Activated T-helper 17 cell treated with anti-CD3 and anti-CD28 coated beads, Interleukin-2, amount 50 U/mL, for 72 hours (primary cell): Measurements from ENCODE around the gene C16orf82. TPM values are rescaled to one million over a fixed set of nuclear protein-coding genes. Genes with fewer than 3 reads are reported as not detected.
"Not testable (repeated sequence)": the region's sequence is repeated elsewhere in the genome, so short reads cannot be mapped to it uniquely, and the experiment has no call there.

Experiments
- ATAC-seq: fragments of 150-1000 bp; cut with Tn5 transposase; replicated peaks from 2 replicates; pipeline ENCODE4 v1.10.0; 2021; ENCODE audit warnings: mild to moderate bottlenecking, moderate library complexity
- H3K27ac Mint-ChIP-seq: one replicate; pipeline ENCODE4 v1.8.0; 2022; ENCODE audit warnings: mixed read lengths
- H3K27me3 Mint-ChIP-seq: one replicate; pipeline ENCODE4 v1.8.0; 2022; ENCODE audit warnings: mixed read lengths
- H3K36me3 Mint-ChIP-seq: one replicate; pipeline ENCODE4 v1.8.0; 2022; ENCODE audit warnings: low read depth, mild to moderate bottlenecking, mixed read lengths
- H3K4me1 Mint-ChIP-seq: one replicate; pipeline ENCODE4 v1.8.0; 2022; ENCODE audit warnings: mixed read lengths
- H3K4me3 Mint-ChIP-seq: one replicate; pipeline ENCODE4 v1.8.0; 2022; ENCODE audit warnings: mild to moderate bottlenecking, mixed read lengths
- H3K9me3 Mint-ChIP-seq: one replicate; pipeline ENCODE4 v1.8.0; 2022; ENCODE audit warnings: mixed read lengths
- total RNA-seq, 2 donors: library from RNA; stranded (reverse); gene quantifications; one replicate each; pipeline ENCODE4 v1.2.3, GENCODE V29; 2022

The C16orf82 gene
- total RNA-seq, 2 donors from 2014 or later: not detected

DNA sequence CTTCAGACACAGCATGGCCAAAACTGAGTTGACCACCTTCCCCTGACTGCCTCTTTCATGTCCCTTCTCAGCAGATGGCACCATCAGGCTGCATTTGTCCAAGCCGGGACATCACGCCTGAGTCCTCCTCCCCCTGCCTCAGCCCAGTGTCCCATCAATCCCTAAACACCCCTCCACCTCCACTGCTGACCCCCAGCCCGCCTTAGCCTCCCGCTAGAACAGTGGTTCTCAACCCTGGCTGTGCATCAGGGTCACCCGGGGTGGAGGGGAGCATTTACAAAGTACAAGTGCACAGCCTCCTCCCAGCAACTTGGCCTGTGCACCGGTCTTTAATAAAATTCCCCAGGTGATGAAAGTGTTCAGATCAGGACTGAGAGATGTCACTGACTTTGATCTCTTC is 4.0 kb downstream of the C16orf82 start:
- Mint-ChIP-seq H3K9me3 (no peaks in the 10 kb centered on the region), H3K4me1 (no peaks in the 10 kb centered on the region), H3K4me3 (no peak overlapping the region), H3K27me3 (peaks cover 5% of the 10 kb centered on the region), H3K36me3 (no peaks in the 10 kb centered on the region), H3K27ac (no peak overlapping the region)
- ATAC-seq: no peak

DNA sequence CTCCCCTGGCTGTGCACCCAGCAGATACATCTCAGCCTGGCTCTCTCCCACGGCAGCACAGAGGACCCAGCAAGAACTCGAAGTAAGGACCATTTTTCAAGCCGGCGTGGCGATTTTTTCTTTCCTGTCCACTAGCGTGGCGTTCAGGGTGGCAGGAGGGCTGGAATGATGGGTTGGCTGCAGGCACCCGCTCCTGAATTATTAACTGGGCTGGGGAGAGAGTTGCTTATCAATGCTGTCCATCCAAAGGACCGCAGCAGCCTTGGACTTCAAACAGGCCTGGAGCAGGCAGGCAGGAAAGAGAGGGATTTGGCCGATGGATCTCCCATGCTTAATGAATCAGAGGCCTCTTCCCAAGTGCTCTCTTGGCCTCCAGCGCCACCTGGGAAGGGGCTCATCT is 7.0 kb downstream of the C16orf82 start:
- Mint-ChIP-seq H3K4me3 (no peak overlapping the region), H3K4me1 (no peaks in the 10 kb centered on the region), H3K36me3 (no peaks in the 10 kb centered on the region), H3K9me3 (peaks cover 7% of the 10 kb centered on the region), H3K27ac (no peak overlapping the region), H3K27me3 (peaks cover 26% of the 10 kb centered on the region)
- no peak for ATAC-seq

DNA sequence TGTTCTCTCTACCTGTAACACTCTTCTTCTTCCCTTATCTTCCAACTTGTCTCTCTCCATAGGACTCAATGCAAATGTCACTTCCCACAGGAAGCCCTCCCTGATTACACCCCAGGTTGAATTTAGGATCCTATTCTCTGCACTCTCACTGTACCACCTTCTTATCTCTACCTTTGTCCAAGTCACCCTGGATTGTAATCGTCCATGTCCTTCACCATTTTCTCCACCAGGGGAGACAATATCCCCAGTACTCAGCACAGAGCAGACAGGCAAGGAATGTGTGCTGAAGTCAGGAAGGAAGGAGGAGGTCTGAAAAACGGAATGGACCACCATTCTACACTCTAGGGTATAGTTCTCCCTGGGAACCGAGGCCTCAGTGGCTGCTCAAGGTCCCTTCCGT is 14.2 kb downstream of the C16orf82 start:
- peaks cover 48% of the 10 kb centered on the region for H3K27me3 Mint-ChIP-seq
- H3K27ac Mint-ChIP-seq: no peak overlapping the region
- H3K4me3 Mint-ChIP-seq: no peak overlapping the region
- H3K36me3 Mint-ChIP-seq: no peaks in the 10 kb centered on the region
- peaks cover 6% of the 10 kb centered on the region for H3K9me3 Mint-ChIP-seq
- no peaks in the 10 kb centered on the region for H3K4me1 Mint-ChIP-seq
- ATAC-seq: no peak

DNA sequence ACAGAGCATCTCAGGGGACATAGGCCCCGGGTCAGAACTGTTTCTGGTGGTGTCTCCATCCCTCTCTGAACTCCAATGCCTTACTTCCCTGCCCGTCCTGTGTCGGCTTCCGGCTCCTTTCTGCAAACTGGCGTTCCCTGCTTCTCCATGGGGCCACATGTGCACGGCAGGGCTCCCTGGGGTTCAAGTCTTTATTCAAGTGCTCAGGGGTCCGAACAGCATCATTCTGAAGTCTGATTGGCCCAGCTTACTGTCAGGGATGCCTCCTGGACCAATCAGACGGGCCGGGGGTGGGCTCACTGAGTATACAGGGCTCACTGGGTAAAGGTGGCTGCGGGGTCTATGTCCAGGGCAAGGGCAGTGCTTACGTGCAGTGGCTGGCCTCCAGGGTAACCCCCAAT is 17.1 kb downstream of the C16orf82 start:
- H3K27ac Mint-ChIP-seq: no peak overlapping the region
- no peak for ATAC-seq
- no peak overlapping the region for H3K4me3 Mint-ChIP-seq
- H3K4me1 Mint-ChIP-seq: no peaks in the 10 kb centered on the region
- H3K9me3 Mint-ChIP-seq: no peaks in the 10 kb centered on the region
- H3K36me3 Mint-ChIP-seq: no peaks in the 10 kb centered on the region
- H3K27me3 Mint-ChIP-seq: peaks cover 39% of the 10 kb centered on the region

DNA sequence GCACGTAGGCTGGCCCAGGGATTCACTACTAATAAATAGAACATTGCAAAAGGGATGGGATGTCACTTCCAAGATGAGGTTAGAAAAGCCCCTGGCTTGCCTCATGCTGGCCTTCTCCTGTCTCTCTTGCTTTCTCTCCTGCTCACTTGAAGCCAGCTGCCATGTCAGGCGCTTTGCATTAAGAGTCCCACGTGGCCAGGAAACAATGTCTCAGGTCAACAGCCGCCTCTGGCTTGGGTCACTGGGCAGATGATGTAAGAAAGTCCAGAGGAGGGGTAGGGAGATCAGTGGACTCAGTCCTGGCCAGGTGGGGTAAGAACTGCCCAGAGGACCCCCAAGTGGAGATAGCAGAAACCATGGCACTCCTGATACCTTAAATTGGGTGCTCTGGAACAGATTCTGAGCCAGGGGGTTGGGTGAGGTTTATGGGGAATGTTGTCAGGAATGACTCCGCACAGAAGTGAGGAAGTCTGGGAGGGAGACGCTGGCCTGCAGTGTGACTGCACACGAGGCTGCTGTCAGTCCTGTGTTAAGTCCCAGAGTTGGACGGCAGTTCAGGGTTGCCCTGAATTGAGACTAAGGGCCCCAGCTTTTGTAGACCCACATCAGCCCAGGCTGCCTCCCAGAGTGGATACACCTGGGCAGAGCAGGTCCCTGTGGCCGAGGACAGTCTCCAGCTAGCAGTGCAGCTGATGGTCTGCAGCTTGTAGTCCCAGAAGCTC is 17.7 kb downstream of the C16orf82 start:
- Mint-ChIP-seq H3K4me3 (no peak overlapping the region), H3K36me3 (no peaks in the 10 kb centered on the region), H3K9me3 (no peaks in the 10 kb centered on the region), H3K4me1 (no peaks in the 10 kb centered on the region), H3K27ac (no peak overlapping the region), H3K27me3 (peaks cover 37% of the 10 kb centered on the region)
- no peak for ATAC-seq

DNA sequence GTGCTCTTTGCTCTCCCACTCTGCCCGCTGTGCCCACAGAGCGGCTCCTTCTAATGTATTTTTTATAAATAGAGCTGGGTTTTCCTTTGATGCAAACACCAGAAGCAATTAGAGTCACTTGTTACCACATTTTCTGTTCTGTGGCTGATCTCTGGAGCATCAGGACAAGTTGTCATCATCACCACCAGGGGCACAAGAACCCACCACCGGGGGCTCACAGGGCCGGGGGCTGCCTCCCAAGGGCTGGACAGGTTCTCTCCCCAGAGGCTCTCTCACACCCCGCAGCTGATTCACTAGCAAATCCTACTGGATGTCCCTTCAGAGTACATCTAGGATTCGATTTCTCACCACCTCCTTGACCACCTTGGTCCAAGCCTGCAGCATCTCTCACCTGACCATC is 18.5 kb downstream of the C16orf82 start:
- Mint-ChIP-seq H3K4me1 (no peaks in the 10 kb centered on the region), H3K27me3 (peaks cover 37% of the 10 kb centered on the region), H3K9me3 (no peaks in the 10 kb centered on the region), H3K36me3 (no peaks in the 10 kb centered on the region), H3K4me3 (no peak overlapping the region), H3K27ac (no peak overlapping the region)
- ATAC-seq: no peak

DNA sequence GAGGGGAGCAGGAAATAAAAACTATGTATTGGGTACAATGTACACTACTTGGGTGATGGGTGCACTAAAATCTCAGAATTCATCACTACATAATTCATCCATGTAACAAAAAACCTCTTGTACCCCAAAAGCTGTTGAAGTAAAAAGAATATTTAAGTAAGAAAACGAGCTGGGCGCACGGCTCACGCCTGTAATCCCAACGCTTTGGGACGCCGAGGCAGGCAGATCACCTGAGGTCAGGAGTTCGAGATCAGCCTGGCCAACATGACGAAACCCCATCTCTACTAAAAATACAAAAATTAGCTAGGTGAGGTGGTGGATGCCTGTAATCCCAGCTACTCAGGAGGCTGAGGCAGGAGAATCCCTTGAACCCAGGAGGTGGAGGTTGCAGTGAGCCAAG is 19.3 kb downstream of the C16orf82 start:
- ATAC-seq, H3K36me3 Mint-ChIP-seq, H3K9me3 Mint-ChIP-seq, H3K27ac Mint-ChIP-seq, H3K4me1 Mint-ChIP-seq, H3K4me3 Mint-ChIP-seq: not testable (repeated sequence)
- peaks cover 39% of the 10 kb centered on the region for H3K27me3 Mint-ChIP-seq

DNA sequence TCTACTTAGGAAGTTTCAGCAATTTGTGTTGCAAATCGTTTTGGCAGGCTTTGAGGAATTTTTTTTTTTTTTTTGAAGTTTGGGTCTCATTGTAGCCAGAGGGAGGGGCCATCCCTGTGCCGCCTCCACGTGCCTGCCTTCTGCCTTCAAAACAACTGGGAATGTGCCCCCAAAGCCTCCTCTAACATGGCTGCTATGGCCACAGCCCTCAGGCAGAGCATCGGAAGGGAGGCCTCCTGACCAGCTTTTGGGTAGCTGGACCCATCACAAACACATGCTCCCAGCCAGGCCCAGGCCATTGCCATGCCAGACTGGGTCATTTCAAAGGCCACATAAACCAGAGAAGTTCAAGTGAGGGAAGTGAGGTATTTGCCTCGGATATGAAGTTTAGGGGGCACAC is 21.5 kb downstream of the C16orf82 start:
- ATAC-seq: no peak
- Mint-ChIP-seq H3K9me3 (no peaks in the 10 kb centered on the region), H3K4me3 (no peak overlapping the region), H3K4me1 (no peaks in the 10 kb centered on the region), H3K27ac (no peak overlapping the region), H3K27me3 (peaks cover 39% of the 10 kb centered on the region), H3K36me3 (no peaks in the 10 kb centered on the region)

DNA sequence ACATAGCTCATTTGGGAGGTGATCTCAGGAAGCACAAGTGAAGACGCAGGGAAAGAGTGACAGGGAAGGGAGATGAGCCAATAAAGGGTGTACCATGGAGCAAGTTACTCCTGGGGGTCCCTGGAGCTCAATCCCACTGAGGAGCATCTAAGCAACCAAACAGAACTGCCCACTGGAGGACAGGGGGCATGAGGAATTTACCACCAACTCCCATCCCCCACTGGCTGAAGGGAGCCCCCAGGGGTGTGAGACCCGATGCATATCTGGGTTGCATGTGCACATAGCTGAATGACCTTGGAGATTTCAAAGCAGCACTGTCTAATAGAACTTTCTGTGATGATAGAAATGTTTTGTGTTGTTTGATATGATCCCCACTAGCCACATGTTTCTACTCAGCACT is 29.6 kb downstream of the C16orf82 start:
- no peak for ATAC-seq
- H3K4me1 Mint-ChIP-seq: no peaks in the 10 kb centered on the region
- H3K9me3 Mint-ChIP-seq: peaks cover 5% of the 10 kb centered on the region
- no peak overlapping the region for H3K4me3 Mint-ChIP-seq
- H3K27me3 Mint-ChIP-seq: peaks cover 20% of the 10 kb centered on the region
- no peak overlapping the region for H3K27ac Mint-ChIP-seq
- H3K36me3 Mint-ChIP-seq: no peaks in the 10 kb centered on the region

DNA sequence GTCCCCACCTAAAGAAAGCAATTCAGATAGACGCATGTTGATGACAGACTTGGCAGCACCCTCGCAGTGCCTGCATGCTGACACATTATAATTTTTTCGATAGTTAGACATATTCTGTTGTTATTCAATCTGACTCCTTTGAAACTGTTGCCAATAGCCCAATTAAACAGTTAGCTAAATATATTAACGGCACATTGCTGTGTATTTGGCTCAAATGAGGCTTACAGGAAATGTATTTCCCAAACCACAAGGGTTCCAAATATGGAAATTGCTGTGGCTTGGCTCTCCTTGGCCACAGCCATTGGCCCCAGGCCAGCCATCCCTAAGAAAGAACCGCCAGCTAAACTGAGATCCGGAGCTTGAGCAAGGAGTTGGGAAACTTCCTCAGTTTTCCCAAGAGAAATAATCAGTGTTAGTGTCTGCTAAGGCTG is 31.1 kb downstream of the C16orf82 start:
- Mint-ChIP-seq H3K9me3 (peaks cover 5% of the 10 kb centered on the region), H3K27me3 (peaks cover 18% of the 10 kb centered on the region), H3K27ac (no peak overlapping the region), H3K36me3 (no peaks in the 10 kb centered on the region), H3K4me1 (no peaks in the 10 kb centered on the region), H3K4me3 (no peak overlapping the region)
- ATAC-seq: no peak

DNA sequence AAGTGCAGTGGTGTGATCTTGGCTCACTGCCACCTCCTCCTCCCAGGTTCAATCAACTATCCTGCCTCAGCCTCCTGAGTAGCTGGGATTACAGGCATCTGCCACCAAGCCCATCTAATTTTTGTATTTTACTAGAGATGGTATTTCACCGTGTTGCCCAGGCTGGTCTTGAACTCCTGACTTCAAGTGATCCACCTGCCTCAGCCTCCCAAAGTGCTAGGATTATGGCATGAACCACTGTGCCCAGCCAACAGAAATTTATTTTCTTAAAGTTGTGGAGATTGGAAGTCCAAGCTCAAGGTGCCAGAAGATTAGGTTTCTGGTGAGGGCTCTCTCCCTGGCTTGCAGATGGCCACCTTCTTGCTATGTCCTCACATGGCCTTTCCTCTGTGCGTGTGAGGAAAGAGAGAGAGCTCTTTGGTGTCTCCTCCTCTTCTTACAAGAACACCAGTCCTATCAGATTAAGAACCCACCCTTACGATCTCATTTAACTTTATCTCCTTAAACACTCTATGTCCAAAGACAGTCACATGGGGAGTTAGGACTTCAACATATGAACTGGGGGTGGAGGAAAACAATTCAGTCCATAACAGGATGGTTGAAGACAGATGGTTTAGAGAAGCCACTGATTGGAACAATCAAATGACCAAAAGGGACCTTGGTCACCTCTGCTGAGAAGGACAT is 31.8 kb downstream of the C16orf82 start:
- Mint-ChIP-seq H3K4me1 (no peaks in the 10 kb centered on the region), H3K9me3 (peaks cover 5% of the 10 kb centered on the region), H3K27me3 (peaks cover 17% of the 10 kb centered on the region), H3K4me3 (no peak overlapping the region), H3K36me3 (no peaks in the 10 kb centered on the region), H3K27ac (no peak overlapping the region)
- no peak for ATAC-seq

DNA sequence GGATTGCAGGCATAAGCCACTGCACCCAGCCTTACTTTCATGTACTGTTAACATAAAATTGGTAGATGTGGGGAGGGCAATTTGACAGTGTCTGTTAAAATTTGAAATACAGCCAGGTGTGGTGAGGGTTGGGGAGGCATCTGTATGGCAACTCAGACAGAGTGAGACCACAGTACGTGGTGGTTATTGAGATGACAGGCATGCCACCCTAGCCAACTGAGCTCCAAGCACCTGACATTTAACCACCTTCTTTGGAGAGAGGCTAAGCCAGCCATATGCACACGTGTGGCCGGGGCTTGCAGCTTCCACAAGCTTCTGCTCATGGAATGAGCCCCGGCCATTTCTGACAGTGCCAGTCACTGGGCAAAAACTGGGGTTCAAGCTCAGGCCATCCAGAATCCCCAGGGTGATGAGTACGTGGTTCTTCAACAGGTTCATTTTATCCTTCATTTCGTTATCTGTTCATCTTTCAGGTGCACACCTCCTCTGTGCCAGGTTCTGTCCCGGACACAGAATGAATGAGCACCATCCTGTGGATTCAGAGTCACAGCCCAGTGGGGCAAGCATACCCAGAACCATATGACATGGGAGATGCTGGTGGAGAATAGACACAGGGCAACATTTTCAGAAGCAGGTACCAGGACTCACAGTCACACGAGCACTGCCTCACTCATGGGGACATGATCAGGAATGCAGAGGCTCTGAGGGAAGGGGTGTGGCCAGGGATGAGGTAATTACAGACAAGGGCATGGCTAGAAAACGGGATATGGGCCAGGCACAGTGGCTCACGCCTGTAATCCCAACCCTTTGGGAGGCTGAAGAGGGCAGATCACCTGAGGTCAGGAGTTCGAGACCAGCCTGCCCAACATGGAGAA is 36.2 kb downstream of the C16orf82 start:
- H3K9me3 Mint-ChIP-seq: no peaks in the 10 kb centered on the region
- H3K4me3 Mint-ChIP-seq: no peak overlapping the region
- no peak overlapping the region for H3K27ac Mint-ChIP-seq

DNA sequence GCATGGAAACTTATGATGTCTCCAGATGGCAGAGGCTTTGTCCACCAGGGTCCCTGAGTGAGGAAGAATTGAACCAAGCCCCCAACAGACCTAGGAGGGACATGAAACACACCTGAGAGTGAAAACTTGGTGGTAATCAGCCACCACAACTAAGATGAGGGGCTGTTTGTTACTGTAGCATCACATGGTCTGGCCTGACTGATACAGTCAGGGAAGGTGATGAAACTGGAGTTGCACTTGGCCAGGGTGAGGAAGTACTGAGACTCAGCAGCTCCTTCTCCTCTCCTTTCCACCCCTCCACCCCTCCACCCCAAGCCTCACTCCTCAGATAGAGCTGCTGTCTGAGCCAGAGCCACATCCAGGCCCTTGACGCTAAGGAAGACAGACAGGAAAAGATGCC is 37.2 kb downstream of the C16orf82 start:
- Mint-ChIP-seq H3K9me3 (no peaks in the 10 kb centered on the region), H3K36me3 (no peaks in the 10 kb centered on the region), H3K4me1 (no peaks in the 10 kb centered on the region), H3K27me3 (no peaks in the 10 kb centered on the region), H3K4me3 (no peak overlapping the region), H3K27ac (no peak overlapping the region)
- no peak for ATAC-seq

More for the DNA sequence above, 36.2 kb downstream of the C16orf82 start:
- Mint-ChIP-seq H3K36me3 (no peaks in the 10 kb centered on the region), H3K27me3 (peaks cover under 1% of the 10 kb centered on the region), H3K4me1 (no peaks in the 10 kb centered on the region)
- ATAC-seq: no peak

DNA sequence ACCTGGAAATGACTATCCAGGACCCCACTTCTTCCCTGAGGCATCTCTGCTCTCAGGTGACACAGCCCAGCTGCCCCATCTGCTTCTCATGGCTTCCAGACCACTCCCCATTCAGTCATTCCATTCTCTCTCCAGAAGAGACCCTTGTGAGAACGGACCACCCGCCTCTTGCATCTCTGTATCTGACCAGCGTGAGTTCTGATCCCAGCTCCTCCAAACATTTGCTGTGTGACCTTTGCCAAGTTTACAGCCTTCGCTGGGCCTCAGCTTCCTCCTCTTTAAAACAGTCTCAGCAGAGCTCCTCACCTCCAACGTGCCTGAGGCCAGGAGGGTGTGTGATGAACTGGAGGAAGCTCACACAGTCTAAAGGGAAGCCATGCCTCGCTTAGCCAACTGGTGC is 39.6 kb downstream of the C16orf82 start:
- no peaks in the 10 kb centered on the region for H3K36me3 Mint-ChIP-seq
- ATAC-seq: no peak
- H3K4me3 Mint-ChIP-seq: no peak overlapping the region
- no peaks in the 10 kb centered on the region for H3K4me1 Mint-ChIP-seq
- H3K9me3 Mint-ChIP-seq: no peaks in the 10 kb centered on the region
- H3K27me3 Mint-ChIP-seq: no peaks in the 10 kb centered on the region
- no peak overlapping the region for H3K27ac Mint-ChIP-seq

DNA sequence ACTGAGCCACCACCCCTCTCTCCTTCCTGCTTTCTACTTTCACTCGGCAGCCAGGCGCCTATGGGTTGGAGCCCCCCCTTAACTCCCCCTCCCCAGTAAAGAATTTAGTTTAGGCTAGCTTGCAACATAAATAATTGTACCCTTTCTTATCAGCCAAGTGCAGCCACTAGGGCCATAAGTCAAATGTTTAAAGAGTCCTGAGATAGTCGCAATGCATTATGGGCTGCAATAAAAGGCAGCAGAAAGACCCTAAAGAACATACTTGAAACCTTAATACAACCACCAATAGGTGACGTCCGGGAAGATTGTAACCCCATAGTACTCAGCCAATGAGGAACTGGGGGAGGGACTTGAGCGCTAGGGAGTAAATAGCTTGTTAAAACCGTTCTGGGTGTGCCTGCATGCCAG is 40.5 kb downstream of the C16orf82 start:
- H3K36me3 Mint-ChIP-seq: no peaks in the 10 kb centered on the region

More for the DNA sequence above, 40.5 kb downstream of the C16orf82 start:
- no peaks in the 10 kb centered on the region for H3K27me3 Mint-ChIP-seq
- ATAC-seq: no peak
- H3K9me3 Mint-ChIP-seq: no peaks in the 10 kb centered on the region
- H3K27ac Mint-ChIP-seq: no peak overlapping the region
- H3K4me1 Mint-ChIP-seq: no peaks in the 10 kb centered on the region
- no peak overlapping the region for H3K4me3 Mint-ChIP-seq
